ENCODE measurements around the gene UBE2J2. TPM values are rescaled to one million over a fixed set of nuclear protein-coding genes. Genes with fewer than 3 reads are reported as not detected.
"Not testable (repeated sequence)": the region's sequence is repeated elsewhere in the genome, so short reads cannot be mapped to it uniquely, and the experiment has no call there.

The UBE2J2 gene
- total RNA-seq, 1 experiment from 2014 or later: 83.4 TPM

DNA sequence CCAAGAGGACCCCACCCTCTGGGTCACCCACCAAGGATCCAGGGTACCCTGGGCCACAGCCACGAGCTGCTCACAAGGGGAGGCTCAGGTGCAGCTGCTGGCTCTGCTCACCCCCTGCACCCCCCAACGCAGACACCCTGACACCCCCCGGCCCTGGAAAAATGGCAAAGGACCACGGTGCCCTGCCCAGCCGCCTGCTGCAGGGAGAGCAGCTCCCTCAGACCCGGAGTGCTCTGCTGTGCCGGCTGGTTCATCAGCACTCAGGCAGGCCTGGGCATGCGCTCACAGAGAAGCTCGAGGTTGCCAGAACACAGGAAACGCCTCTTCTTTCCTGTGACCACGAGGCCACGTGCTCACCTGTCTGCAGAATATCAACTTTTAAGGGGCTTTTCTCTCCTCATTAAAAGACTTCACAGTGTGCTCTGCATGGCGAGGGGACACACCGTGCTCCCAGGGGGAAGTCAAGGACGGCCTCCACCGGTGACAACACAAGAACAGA, 22.8 kb downstream of the UBE2J2 start:
- H3K9me3 ChIP-seq (ENCODE audit: control insufficient read depth, low read depth, low read length): no peaks in the 10 kb centered on the region
- H3K56ac ChIP-seq (ENCODE audit: insufficient read length, low read depth, low read length): no peak overlapping the region
- no peak overlapping the region for H3K4ac ChIP-seq (ENCODE audit: low read depth, low read length)
- no peaks in the 10 kb centered on the region for H4K20me1 ChIP-seq (ENCODE audit: control insufficient read depth, insufficient read depth, insufficient read length)
- Mint-ChIP-seq H3K9me3 (no peaks in the 10 kb centered on the region; a peak in 1 of 5 replicates), H3K4me3 (no peak overlapping the region), H3K27me3 (ENCODE audit: low read depth) (peaks cover 13% of the 10 kb centered on the region), H3K4me1 (peaks cover 0 to 2% of the 10 kb centered on the region in 2 experiments; a peak in 1 of 4 replicates), H3K36me3 (ENCODE audit: insufficient read depth in 1 of 3, low read depth in 3 of 3) (peaks cover 7 to 37% (median 33%) of the 10 kb centered on the region in 3 experiments; a peak in 6 of 7 replicates), H3K27ac (peak overlapping the region in 2 of 3 experiments; percentile 85 to 89; a peak in 4 of 7 replicates)
- no peak overlapping the region for H4K91ac ChIP-seq (ENCODE audit: insufficient read length, low read depth, low read length)
- H2BK12ac ChIP-seq (ENCODE audit: insufficient read length, low read depth, low read length): no peak overlapping the region
- no peaks in the 10 kb centered on the region for H3K79me1 ChIP-seq (ENCODE audit: insufficient read depth, low read depth, low read length, poor library complexity, severe bottlenecking)
- no peak overlapping the region for H2AFZ ChIP-seq (ENCODE audit: low read length)
- no peak overlapping the region for H2AK5ac ChIP-seq (ENCODE audit: insufficient read length, low read length)
- no peak overlapping the region for H2BK20ac ChIP-seq (ENCODE audit: low read depth, low read length, poor library complexity, severe bottlenecking)
- no peaks in the 10 kb centered on the region for H3K27me3 ChIP-seq (ENCODE audit: insufficient read depth, low read length)
- no peak for DNase-seq
- no CpG with 5 or more reads among the region's 16 CpGs for WGBS (ENCODE audit: extremely low coverage, insufficient read length, low lambda C conversion rate)
- H3K79me2 ChIP-seq (ENCODE audit: insufficient read depth, low read length): no peaks in the 10 kb centered on the region
- H3K9ac ChIP-seq (ENCODE audit: extremely low read depth, insufficient read length, low read length): no peak overlapping the region
- TF ChIP-seq, protein P1, sequence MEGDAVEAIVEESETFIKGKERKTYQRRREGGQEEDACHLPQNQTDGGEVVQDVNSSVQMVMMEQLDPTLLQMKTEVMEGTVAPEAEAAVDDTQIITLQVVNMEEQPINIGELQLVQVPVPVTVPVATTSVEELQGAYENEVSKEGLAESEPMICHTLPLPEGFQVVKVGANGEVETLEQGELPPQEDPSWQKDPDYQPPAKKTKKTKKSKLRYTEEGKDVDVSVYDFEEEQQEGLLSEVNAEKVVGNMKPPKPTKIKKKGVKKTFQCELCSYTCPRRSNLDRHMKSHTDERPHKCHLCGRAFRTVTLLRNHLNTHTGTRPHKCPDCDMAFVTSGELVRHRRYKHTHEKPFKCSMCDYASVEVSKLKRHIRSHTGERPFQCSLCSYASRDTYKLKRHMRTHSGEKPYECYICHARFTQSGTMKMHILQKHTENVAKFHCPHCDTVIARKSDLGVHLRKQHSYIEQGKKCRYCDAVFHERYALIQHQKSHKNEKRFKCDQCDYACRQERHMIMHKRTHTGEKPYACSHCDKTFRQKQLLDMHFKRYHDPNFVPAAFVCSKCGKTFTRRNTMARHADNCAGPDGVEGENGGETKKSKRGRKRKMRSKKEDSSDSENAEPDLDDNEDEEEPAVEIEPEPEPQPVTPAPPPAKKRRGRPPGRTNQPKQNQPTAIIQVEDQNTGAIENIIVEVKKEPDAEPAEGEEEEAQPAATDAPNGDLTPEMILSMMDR (conservative IDR thresholded peaks at IDR 0.05): no peak
- H2BK5ac ChIP-seq (ENCODE audit: insufficient read length, low read length): no peak overlapping the region
- no peak overlapping the region for H3K18ac ChIP-seq (ENCODE audit: insufficient read length, low read depth, low read length)
- H2BK15ac ChIP-seq (ENCODE audit: low read depth, low read length): no peak overlapping the region
- H3K14ac ChIP-seq (ENCODE audit: insufficient read depth, low read length): no peak overlapping the region
- H4K8ac ChIP-seq (replicated peaks; ENCODE audit: insufficient read length, low read depth, low read length): no peak overlapping the region
- H3T11ph ChIP-seq (ENCODE audit: low read length): no peak overlapping the region
- H3K23me2 ChIP-seq (ENCODE audit: insufficient read length, low read depth, low read length, poor library complexity, severe bottlenecking): no peaks in the 10 kb centered on the region
- no peak overlapping the region for H4K5ac ChIP-seq (ENCODE audit: insufficient read length, low read depth, low read length)
- no peak overlapping the region for H3K4me2 ChIP-seq (ENCODE audit: insufficient read depth, insufficient read length, low read length)
- H3K23ac ChIP-seq (ENCODE audit: insufficient read length, low read depth, low read length): no peak overlapping the region
- no peak overlapping the region for H3K27ac ChIP-seq (ENCODE audit: insufficient read length, low read depth, low read length)
- H3K4me1 ChIP-seq (ENCODE audit: insufficient read depth, low read length): no peaks in the 10 kb centered on the region
- H2BK120ac ChIP-seq (ENCODE audit: low read depth, low read length, poor library complexity, severe bottlenecking): no peak overlapping the region

DNA sequence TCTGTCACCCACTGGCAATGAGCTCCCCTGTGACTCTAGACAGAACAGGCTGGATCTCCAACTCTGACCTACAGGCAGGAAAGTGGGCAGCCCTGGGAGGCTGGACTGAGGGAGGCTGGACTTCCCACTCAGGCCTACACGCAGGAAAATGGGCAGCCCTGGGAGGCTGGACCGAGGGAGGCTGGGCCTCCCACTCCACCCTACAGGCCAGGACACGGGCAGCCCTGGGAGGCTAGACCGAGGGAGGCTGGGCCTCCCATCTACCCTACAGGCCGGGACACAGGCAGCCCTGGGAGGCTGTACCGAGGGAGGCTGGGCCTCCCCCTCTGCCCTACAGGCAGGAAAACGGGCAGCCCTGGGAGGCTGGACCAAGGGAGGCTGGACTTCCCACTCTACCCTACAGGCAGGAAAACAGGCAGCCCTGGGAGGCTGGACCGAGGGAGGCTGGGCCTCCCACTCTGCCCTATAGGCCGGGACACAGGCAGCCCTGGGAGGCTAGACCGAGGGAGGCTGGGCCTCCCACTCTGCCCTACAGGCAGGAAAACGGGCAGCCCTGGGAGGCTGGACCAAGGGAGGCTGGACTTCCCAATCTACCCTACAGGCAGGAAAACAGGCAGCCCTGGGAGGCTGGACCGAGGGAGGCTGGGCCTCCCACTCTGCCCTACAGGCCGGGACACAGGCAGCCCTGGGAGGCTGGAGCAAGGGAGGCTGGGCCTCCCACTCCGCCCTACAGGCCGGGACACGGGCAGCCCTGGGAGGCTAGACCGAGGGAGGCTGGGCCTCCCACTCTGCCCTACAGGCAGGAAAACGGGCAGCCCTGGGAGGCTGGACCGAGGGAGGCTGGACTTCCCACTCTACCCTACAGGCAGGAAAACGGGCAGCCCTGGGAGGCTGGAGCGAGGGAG, 25.4 kb downstream of the UBE2J2 start:
- H2BK20ac ChIP-seq (ENCODE audit: low read depth, low read length, poor library complexity, severe bottlenecking); H3K23me2 ChIP-seq (ENCODE audit: insufficient read length, low read depth, low read length, poor library complexity, severe bottlenecking); H4K8ac ChIP-seq (replicated peaks; ENCODE audit: insufficient read length, low read depth, low read length); H2AK5ac ChIP-seq (ENCODE audit: insufficient read length, low read length); H3K27me3 ChIP-seq (ENCODE audit: insufficient read depth, low read length); H3K4me3 Mint-ChIP-seq; H3K9me3 ChIP-seq (ENCODE audit: control insufficient read depth, low read depth, low read length); H3K18ac ChIP-seq (ENCODE audit: insufficient read length, low read depth, low read length); H4K20me1 ChIP-seq (ENCODE audit: control insufficient read depth, insufficient read depth, insufficient read length); H3K14ac ChIP-seq (ENCODE audit: insufficient read depth, low read length); H3K27ac ChIP-seq (ENCODE audit: insufficient read length, low read depth, low read length); H3K4me2 ChIP-seq (ENCODE audit: insufficient read depth, insufficient read length, low read length); H4K91ac ChIP-seq (ENCODE audit: insufficient read length, low read depth, low read length); H3K79me2 ChIP-seq (ENCODE audit: insufficient read depth, low read length); H4K5ac ChIP-seq (ENCODE audit: insufficient read length, low read depth, low read length); H3K4ac ChIP-seq (ENCODE audit: low read depth, low read length); H3K4me1 ChIP-seq (ENCODE audit: insufficient read depth, low read length); H2AFZ ChIP-seq (ENCODE audit: low read length); H2BK120ac ChIP-seq (ENCODE audit: low read depth, low read length, poor library complexity, severe bottlenecking); H3K4me1 Mint-ChIP-seq; H3T11ph ChIP-seq (ENCODE audit: low read length); H2BK5ac ChIP-seq (ENCODE audit: insufficient read length, low read length); H3K79me1 ChIP-seq (ENCODE audit: insufficient read depth, low read depth, low read length, poor library complexity, severe bottlenecking); H3K27ac Mint-ChIP-seq; H3K56ac ChIP-seq (ENCODE audit: insufficient read length, low read depth, low read length); H2BK15ac ChIP-seq (ENCODE audit: low read depth, low read length); DNase-seq; H3K9me3 Mint-ChIP-seq; H3K9ac ChIP-seq (ENCODE audit: extremely low read depth, insufficient read length, low read length); H2BK12ac ChIP-seq (ENCODE audit: insufficient read length, low read depth, low read length); H3K23ac ChIP-seq (ENCODE audit: insufficient read length, low read depth, low read length): not testable (repeated sequence)
- H3K36me3 Mint-ChIP-seq (ENCODE audit: insufficient read depth in 1 of 3, low read depth in 3 of 3): peaks cover 0 to 17% (median 13%) of the 10 kb centered on the region in 3 experiments; a peak in 5 of 7 replicates
- WGBS (ENCODE audit: extremely low coverage, insufficient read length, low lambda C conversion rate): no CpG with 5 or more reads among the region's 21 CpGs
- peaks cover 16% of the 10 kb centered on the region for H3K27me3 Mint-ChIP-seq (ENCODE audit: low read depth)

All from H9 (cell line).